Measurements from ENCODE around the gene SPINK14.

The SPINK14 gene

GRCh38 chr5:148145916-148146315 is 22.4 kb upstream of the SPINK14 start:
- no peak for TF ChIP-seq CTCF (IDR thresholded peaks at IDR 0.05; ENCODE audit: borderline replicate concordance, control extremely low read depth, extremely low read depth, insufficient read depth, missing control alignments)
- DNase-seq (ENCODE audit: low spot score): no peak
- in situ Hi-C loops (cut with MboI; ENCODE audit: low sequenced_read_pairs, unreplicated experiment): no loop called here

- no peak for DNase-seq (ENCODE audit: low spot score)
- no peak for TF ChIP-seq CTCF (IDR thresholded peaks at IDR 0.05; ENCODE audit: borderline replicate concordance, control extremely low read depth, extremely low read depth, insufficient read depth, missing control alignments)
- in situ Hi-C loops (cut with MboI; ENCODE audit: low sequenced_read_pairs, unreplicated experiment): no loop called here
Measured at GRCh38 chr5:148146487-148146886, 21.9 kb upstream of the SPINK14 start.

- TF ChIP-seq CTCF (IDR thresholded peaks at IDR 0.05; ENCODE audit: borderline replicate concordance, control extremely low read depth, extremely low read depth, insufficient read depth, missing control alignments): no peak
- in situ Hi-C loops (cut with MboI; ENCODE audit: low sequenced_read_pairs, unreplicated experiment): no loop called here
- DNase-seq (ENCODE audit: low spot score): no peak
Measured at GRCh38 chr5:148147415-148147814, 20.9 kb upstream of the SPINK14 start.

GRCh38 chr5:148151872-148152271 is 16.5 kb upstream of the SPINK14 start:
- TF ChIP-seq CTCF (IDR thresholded peaks at IDR 0.05; ENCODE audit: borderline replicate concordance, control extremely low read depth, extremely low read depth, insufficient read depth, missing control alignments): no peak
- DNase-seq (ENCODE audit: low spot score): no peak
- in situ Hi-C loops (cut with MboI; ENCODE audit: low sequenced_read_pairs, unreplicated experiment): no loop called here

- DNase-seq (ENCODE audit: low spot score): no peak
- no peak for TF ChIP-seq CTCF (IDR thresholded peaks at IDR 0.05; ENCODE audit: borderline replicate concordance, control extremely low read depth, extremely low read depth, insufficient read depth, missing control alignments)
- in situ Hi-C loops (cut with MboI; ENCODE audit: low sequenced_read_pairs, unreplicated experiment): no loop called here
Measured at GRCh38 chr5:148152781-148153180, 15.6 kb upstream of the SPINK14 start.

- in situ Hi-C loops (cut with MboI; ENCODE audit: low sequenced_read_pairs, unreplicated experiment): no loop called here
- TF ChIP-seq CTCF (IDR thresholded peaks at IDR 0.05; ENCODE audit: borderline replicate concordance, control extremely low read depth, extremely low read depth, insufficient read depth, missing control alignments): no peak
- no peak for DNase-seq (ENCODE audit: low spot score)
Measured at GRCh38 chr5:148156609-148157008, 11.7 kb upstream of the SPINK14 start.

- no peak for TF ChIP-seq CTCF (IDR thresholded peaks at IDR 0.05; ENCODE audit: borderline replicate concordance, control extremely low read depth, extremely low read depth, insufficient read depth, missing control alignments)
- in situ Hi-C loops (cut with MboI; ENCODE audit: low sequenced_read_pairs, unreplicated experiment): no loop called here
- DNase-seq (ENCODE audit: low spot score): no peak
Measured at GRCh38 chr5:148162038-148162437, 6.3 kb upstream of the SPINK14 start.

All from GM13976 (cell line).